ENCODE measurements around the gene TRMT44. TPM values are rescaled to one million over a fixed set of nuclear protein-coding genes. Genes with fewer than 3 reads are reported as not detected.
A peak's percentile ranks its signal among the peaks of the same experiment; 100 is the strongest.

TRMT44 gene
- total RNA-seq, 1 experiment from 2014 or later: 23.4 TPM

DNA sequence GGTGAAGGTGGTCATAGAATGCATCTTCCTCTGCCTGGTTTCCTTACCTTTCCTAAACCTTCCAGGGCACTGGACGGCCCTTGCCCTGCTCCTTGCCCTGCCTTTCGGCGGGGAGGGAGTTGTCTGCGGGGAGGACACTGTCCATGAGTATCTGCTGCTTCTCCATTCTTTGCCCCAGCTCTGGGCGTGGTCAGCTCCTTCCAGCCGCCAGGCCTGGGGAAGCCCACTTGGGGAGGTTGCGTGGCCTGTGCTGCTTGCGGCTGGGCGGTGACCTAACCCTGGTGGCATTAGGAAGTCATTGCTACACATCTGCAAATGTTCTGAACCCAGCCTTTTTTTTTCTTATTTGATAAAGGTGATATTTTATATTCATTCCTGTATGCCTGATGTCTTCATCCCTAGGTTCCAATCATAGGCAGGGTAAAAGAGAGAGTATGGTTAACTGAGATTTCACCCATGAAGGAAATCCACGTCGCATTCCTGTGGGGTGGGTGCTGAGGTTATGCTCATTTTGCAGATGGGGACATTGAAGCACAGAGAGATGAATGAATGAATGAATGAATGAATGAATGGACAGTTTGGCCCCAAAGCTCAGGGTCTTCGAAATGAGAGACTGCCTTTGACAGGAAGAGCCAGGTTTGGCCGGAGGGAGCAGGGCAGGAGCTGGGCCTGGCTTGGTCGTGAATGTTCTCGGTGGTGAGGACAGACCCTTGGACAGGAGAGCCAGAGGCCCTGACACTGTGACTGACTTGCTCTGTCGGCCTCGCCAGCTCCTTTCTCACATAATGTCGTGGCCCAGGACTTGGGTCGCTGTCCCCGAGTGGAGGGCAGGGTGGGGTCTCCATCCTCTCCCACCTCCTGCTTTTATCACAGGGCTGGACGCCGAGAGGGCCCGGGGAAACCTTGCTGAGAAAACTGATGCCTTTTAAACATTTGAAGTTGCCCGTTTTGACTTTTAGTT is 81.9 kb downstream of the TRMT44 start:
- intact Hi-C loops (cut with micrococcal nuclease; ENCODE audit: unreplicated experiment): no loop called here
- H3K4me1 Mint-ChIP-seq (ENCODE audit: low read depth, unreplicated experiment): peaks cover 15% of the 10 kb centered on the region
- BruUV-seq (replicated peaks): no TSS peak

DNA sequence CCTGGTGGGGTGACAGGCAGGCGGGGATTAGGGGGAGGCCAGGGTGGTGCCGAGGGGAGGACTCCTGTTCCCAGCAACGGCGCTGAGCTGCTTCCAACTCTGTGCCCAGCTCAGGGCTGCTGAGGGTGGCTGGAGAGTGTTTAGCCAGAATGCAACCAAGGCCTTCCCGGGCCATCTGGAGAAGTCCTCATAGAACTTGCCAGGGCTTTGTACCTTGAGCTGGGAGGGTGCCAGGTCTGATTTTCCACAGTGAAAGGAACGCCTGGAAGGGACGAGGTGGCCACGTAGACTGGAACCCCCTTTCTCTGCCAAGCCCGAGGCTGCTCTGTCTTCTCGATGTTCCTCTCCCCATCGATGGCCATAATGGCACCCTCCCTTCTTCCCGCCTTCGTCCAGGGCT is 82.6 kb downstream of the TRMT44 start:
- intact Hi-C loops (cut with micrococcal nuclease; ENCODE audit: unreplicated experiment): no loop called here
- ChIA-PET POLR2A (no interaction called here), CTCF (no interaction called here)
- peaks cover 12% of the 10 kb centered on the region; the same call in 1 of the 2 replicates for H3K9me3 ChIP-seq
- peaks cover 15% of the 10 kb centered on the region for H3K4me1 Mint-ChIP-seq (ENCODE audit: low read depth, unreplicated experiment)
- peak overlapping the region; percentile 99 for H3K27ac Mint-ChIP-seq (ENCODE audit: unreplicated experiment)
- peaks cover 23% of the 10 kb centered on the region for H3K4me1 ChIP-seq
- TF ChIP-seq, protein P1, sequence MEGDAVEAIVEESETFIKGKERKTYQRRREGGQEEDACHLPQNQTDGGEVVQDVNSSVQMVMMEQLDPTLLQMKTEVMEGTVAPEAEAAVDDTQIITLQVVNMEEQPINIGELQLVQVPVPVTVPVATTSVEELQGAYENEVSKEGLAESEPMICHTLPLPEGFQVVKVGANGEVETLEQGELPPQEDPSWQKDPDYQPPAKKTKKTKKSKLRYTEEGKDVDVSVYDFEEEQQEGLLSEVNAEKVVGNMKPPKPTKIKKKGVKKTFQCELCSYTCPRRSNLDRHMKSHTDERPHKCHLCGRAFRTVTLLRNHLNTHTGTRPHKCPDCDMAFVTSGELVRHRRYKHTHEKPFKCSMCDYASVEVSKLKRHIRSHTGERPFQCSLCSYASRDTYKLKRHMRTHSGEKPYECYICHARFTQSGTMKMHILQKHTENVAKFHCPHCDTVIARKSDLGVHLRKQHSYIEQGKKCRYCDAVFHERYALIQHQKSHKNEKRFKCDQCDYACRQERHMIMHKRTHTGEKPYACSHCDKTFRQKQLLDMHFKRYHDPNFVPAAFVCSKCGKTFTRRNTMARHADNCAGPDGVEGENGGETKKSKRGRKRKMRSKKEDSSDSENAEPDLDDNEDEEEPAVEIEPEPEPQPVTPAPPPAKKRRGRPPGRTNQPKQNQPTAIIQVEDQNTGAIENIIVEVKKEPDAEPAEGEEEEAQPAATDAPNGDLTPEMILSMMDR (IDR thresholded peaks at IDR 0.05; ENCODE audit: insufficient read depth in 1 of 2, low read depth in 1 of 2, low read length in 1 of 2, severe bottlenecking in 1 of 2, unreplicated experiment in 1 of 2): no peak
- no peaks in the 10 kb centered on the region for H3K27me3 Mint-ChIP-seq (ENCODE audit: insufficient read depth, unreplicated experiment)
- no TSS peak for BruUV-seq (replicated peaks)
- H3K9me3 Mint-ChIP-seq (ENCODE audit: unreplicated experiment): no peaks in the 10 kb centered on the region
- no peak for DNase-seq
- H3K4me3 Mint-ChIP-seq (ENCODE audit: unreplicated experiment): no peak overlapping the region
- no peaks in the 10 kb centered on the region for H3K27me3 ChIP-seq (replicated peaks; ENCODE audit: control insufficient read depth, insufficient read depth, low read length)
- H3K4me3 ChIP-seq (ENCODE audit: low read depth, low read length): no peak overlapping the region
- peaks cover 20% of the 10 kb centered on the region for H3K36me3 Mint-ChIP-seq (ENCODE audit: insufficient read depth, unreplicated experiment)
- no peaks in the 10 kb centered on the region for H3K36me3 ChIP-seq (ENCODE audit: control insufficient read depth, insufficient read depth, low read length)

More for the DNA sequence above, 81.9 kb downstream of the TRMT44 start:
- H3K27me3 Mint-ChIP-seq (ENCODE audit: insufficient read depth, unreplicated experiment): no peaks in the 10 kb centered on the region
- no peak overlapping the region for H3K27ac Mint-ChIP-seq (ENCODE audit: unreplicated experiment)
- CTCF ChIA-PET: no interaction called here
- Histone ChIP-seq H3K4me3 (ENCODE audit: low read depth, low read length) (no peak overlapping the region), H3K9me3 (peaks cover 12% of the 10 kb centered on the region; the same call in 1 of the 2 replicates), H3K4me1 (peaks cover 23% of the 10 kb centered on the region), H3K36me3 (ENCODE audit: control insufficient read depth, insufficient read depth, low read length) (no peaks in the 10 kb centered on the region), H3K27me3 (replicated peaks; ENCODE audit: control insufficient read depth, insufficient read depth, low read length) (no peaks in the 10 kb centered on the region)
- no peaks in the 10 kb centered on the region for H3K9me3 Mint-ChIP-seq (ENCODE audit: unreplicated experiment)
- DNase-seq: no peak
- TF ChIP-seq, protein P1 (IDR thresholded peaks at IDR 0.05; ENCODE audit: insufficient read depth in 1 of 2, low read depth in 1 of 2, low read length in 1 of 2, severe bottlenecking in 1 of 2, unreplicated experiment in 1 of 2): no peak
- no peak overlapping the region for H3K4me3 Mint-ChIP-seq (ENCODE audit: unreplicated experiment)
- H3K36me3 Mint-ChIP-seq (ENCODE audit: insufficient read depth, unreplicated experiment): peaks cover 20% of the 10 kb centered on the region
- POLR2A ChIA-PET: no interaction called here

DNA sequence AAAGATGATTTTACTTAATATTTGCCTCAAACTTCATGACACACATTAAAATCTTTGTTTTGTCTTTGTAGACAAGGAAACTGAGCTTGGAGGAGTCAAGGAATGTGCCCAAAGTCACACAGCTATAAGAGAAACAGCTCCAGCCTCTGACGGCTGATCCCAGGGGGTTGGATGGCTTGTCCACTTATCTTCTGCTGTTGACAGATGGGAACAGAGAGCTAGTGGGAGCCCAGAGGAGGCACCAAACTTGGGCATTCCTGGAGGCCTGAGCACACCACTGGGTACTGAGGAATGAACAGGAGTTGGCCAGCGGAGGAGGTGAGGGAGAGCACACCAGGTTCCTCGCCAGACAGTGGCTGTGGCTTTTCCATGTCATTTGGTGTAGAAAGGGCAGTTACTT is 83.2 kb downstream of the TRMT44 start:
- BruUV-seq (replicated peaks): no TSS peak

More for the DNA sequence above, 83.2 kb downstream of the TRMT44 start:
- H3K27me3 ChIP-seq (replicated peaks; ENCODE audit: control insufficient read depth, insufficient read depth, low read length): no peaks in the 10 kb centered on the region
- TF ChIP-seq, protein P1 (IDR thresholded peaks at IDR 0.05; ENCODE audit: insufficient read depth in 1 of 2, low read depth in 1 of 2, low read length in 1 of 2, severe bottlenecking in 1 of 2, unreplicated experiment in 1 of 2): no peak
- peak overlapping the region; percentile 99 for H3K27ac Mint-ChIP-seq (ENCODE audit: unreplicated experiment)
- peaks cover 23% of the 10 kb centered on the region for H3K4me1 ChIP-seq
- H3K4me3 Mint-ChIP-seq (ENCODE audit: unreplicated experiment): no peak overlapping the region
- H3K9me3 Mint-ChIP-seq (ENCODE audit: unreplicated experiment): no peaks in the 10 kb centered on the region
- DNase-seq: no peak
- H3K27me3 Mint-ChIP-seq (ENCODE audit: insufficient read depth, unreplicated experiment): no peaks in the 10 kb centered on the region
- no peak overlapping the region for H3K4me3 ChIP-seq (ENCODE audit: low read depth, low read length)
- H3K36me3 ChIP-seq (ENCODE audit: control insufficient read depth, insufficient read depth, low read length): no peaks in the 10 kb centered on the region
- peaks cover 20% of the 10 kb centered on the region for H3K36me3 Mint-ChIP-seq (ENCODE audit: insufficient read depth, unreplicated experiment)
- CTCF ChIA-PET: interaction anchor here (0.7 kb wide), 1 partner anchor 68 kb away, joined by 3 read pairs; no protein-coding TSS in a partner anchor
- peaks cover 12% of the 10 kb centered on the region; the same call in 1 of the 2 replicates for H3K9me3 ChIP-seq
- peaks cover 15% of the 10 kb centered on the region for H3K4me1 Mint-ChIP-seq (ENCODE audit: low read depth, unreplicated experiment)
- intact Hi-C loops (cut with micrococcal nuclease; ENCODE audit: unreplicated experiment): no loop called here
- POLR2A ChIA-PET: no interaction called here
